Measurements from ENCODE around the gene DBH. TPM values are rescaled to one million over a fixed set of nuclear protein-coding genes. Genes with fewer than 3 reads are reported as not detected.
A peak's percentile ranks its signal among the peaks of the same experiment; 100 is the strongest.

Gene DBH
- total and polyA plus RNA-seq, 2 of the 13 experiments (the other 11 are each of a cell fraction or from before 2014, with no cell fraction given) = not detected

DNA sequence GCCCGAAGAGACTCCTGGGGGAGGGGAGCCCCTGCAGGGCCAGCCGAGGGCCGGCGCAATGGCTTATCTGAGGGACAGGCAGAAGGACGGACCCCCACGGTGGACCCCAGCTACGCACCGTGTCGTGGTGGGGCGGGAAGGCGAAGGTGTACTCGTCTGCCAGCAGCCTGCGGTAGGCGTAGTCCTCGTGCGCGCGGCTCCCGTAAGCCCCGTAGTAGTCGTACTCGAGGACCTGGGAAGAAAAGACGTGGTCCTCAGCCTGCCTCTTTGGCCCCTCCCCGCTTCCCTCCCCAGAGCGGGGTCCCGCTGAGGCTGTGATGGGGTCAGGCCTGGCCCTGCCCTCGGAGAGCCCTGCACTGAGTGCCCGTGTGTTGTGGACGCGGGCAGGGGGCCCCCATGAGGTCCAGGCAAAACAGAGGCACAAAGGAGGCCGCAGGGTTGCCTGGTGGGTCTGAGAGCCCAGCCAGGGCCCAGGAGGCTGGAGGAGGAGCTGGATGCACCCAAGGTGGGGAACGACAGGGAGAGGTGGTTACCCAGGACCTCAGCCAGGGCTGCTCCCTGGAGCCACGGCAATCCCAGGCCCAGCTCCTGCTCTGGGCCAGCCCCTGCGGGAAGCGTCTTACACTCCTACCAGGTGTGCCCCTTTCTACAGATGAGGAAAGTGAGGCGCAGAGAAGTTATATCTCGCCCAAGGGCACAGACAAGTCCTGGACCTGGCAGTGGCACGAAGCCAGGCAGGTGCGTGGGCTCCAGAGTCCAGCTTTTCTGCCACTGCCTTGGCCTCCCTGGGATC is 66.8 kb downstream of the DBH start:
- TF ChIP-seq ZNF101 (CRISPR knock-in tag; IDR thresholded peaks at IDR 0.05; ENCODE audit: borderline replicate concordance, low read depth) (no peak), POLR2A (IDR thresholded peaks at IDR 0.05; ENCODE audit: insufficient read depth in 1 of 2, low read depth in 2 of 2, low read length in 2 of 2) (0 out of 4 replicates have a peak, but pooled peaks of 1 of the 2 experiments have one; percentile 6), ELF1 (CRISPR knock-in tag; IDR thresholded peaks at IDR 0.05) (no peak), NRL (CRISPR knock-in tag; IDR thresholded peaks at IDR 0.05; ENCODE audit: borderline replicate concordance) (no peak)
- Histone ChIP-seq H3K27ac (ENCODE audit: extremely low read length, insufficient read depth, low read length) (no peak overlapping the region), H3K27me3 (ENCODE audit: control insufficient read depth in 1 of 2, insufficient read depth in 2 of 2, low read length in 2 of 2) (no peaks in the 10 kb centered on the region), H3K36me3 (replicated peaks in 1 of 2; ENCODE audit: control insufficient read depth in 1 of 2, insufficient read depth in 2 of 2, low read length in 2 of 2) (peaks cover 4 to 9% of the 10 kb centered on the region in 2 experiments; a peak in 2 of 5 replicates), H3K79me2 (ENCODE audit: insufficient read depth, low read length) (no peaks in the 10 kb centered on the region), H3K4me2 (ENCODE audit: low read depth, low read length) (no peak overlapping the region), H4K20me1 (ENCODE audit: insufficient read depth, low read length) (no peaks in the 10 kb centered on the region), H2AFZ (ENCODE audit: low read length) (no peak overlapping the region), H3K9me3 (ENCODE audit: low read length) (no peaks in the 10 kb centered on the region), H3K4me1 (ENCODE audit: insufficient read depth, low read length) (no peaks in the 10 kb centered on the region), H3K4me3 (replicated peaks in 1 of 3; ENCODE audit: insufficient read depth in 1 of 3, low read depth in 2 of 3, low read length in 3 of 3) (no peak overlapping the region), H3K9ac (ENCODE audit: insufficient read depth, low read depth, low read length) (no peak overlapping the region)
- ATAC-seq (peak; percentile 8; the same call in 2 of the 3 replicates), DNase-seq (ENCODE audit: low spot score) (no peak), FAIRE-seq (no peak)
- in situ Hi-C loops (cut with HindIII; ENCODE audit: extremely low pct_ligation_motif_present, low pct_unique_long_range_greater_than_20kb) (no loop called here), intact Hi-C loops (cut with micrococcal nuclease; ENCODE audit: unreplicated experiment) (no loop called here)
- ChIA-PET POLR2A (no interaction called here), CTCF (ENCODE audit: low intra/inter-chr PET ratio, low total read pairs) (no interaction called here)
- BruUV-seq (replicated peaks) = no TSS peak
- WGBS (ENCODE audit: low lambda C conversion rate) = 98% methylated on average over 15 of the region's 39 CpGs

DNA sequence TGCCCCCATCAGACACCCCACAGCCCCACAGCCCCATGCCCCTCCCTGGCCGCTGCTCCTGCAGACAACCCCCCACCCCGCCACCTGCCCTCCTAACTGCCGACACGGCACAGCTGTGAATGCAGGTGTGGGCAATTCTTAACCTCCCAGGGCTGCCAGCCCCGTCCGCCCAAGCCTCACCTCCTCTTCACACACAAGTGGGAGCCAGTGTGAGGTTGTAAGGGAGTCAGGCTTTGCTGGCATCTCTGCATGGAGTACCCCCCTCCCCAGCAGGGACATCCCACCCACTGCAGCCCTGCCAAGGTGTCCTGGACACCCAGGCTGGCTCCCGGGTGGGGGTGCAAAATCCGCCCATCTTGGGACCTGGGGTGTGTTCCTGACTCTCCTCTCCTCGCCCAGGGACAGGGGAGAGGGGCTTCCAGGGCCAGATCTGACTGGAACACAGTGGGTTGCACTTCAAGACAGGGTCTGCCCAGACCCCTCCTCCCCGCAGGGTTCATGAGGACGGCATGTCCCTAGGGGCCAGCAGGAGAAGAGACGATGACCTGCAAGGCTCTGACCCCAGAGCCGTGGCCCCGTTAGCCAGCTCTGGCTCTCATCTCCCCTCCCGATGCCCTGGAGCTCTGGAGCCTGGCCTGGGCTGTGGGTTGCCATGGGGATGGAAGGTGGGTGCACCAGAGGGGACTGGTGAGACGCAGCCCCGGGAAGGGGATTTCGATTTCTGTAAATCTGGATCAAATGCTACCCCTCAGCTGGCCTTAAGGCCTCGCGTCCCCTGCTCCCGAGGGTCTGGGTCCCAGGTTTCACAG is 67.6 kb downstream of the DBH start:
- intact Hi-C loops (cut with micrococcal nuclease; ENCODE audit: unreplicated experiment) (no loop called here), in situ Hi-C loops (cut with HindIII; ENCODE audit: extremely low pct_ligation_motif_present, low pct_unique_long_range_greater_than_20kb) (no loop called here)
- no peak overlapping the region for H3K4me2 ChIP-seq (ENCODE audit: low read depth, low read length)
- FAIRE-seq (no peak), DNase-seq (ENCODE audit: low spot score) (no peak), ATAC-seq (no peak)
- TF ChIP-seq ZNF251 (CRISPR knock-in tag; IDR thresholded peaks at IDR 0.05) (no peak), XBP1 (CRISPR knock-in tag; IDR thresholded peaks at IDR 0.05) (no peak), HOXD1 (CRISPR knock-in tag; IDR thresholded peaks at IDR 0.05) (no peak), IKZF1 (IDR thresholded peaks at IDR 0.05) (no peak), ZNF549 (CRISPR knock-in tag; IDR thresholded peaks at IDR 0.05) (no peak), YEATS2 (CRISPR knock-in tag; IDR thresholded peaks at IDR 0.05; ENCODE audit: borderline replicate concordance) (no peak)
- TF ChIP-seq, protein P1, sequence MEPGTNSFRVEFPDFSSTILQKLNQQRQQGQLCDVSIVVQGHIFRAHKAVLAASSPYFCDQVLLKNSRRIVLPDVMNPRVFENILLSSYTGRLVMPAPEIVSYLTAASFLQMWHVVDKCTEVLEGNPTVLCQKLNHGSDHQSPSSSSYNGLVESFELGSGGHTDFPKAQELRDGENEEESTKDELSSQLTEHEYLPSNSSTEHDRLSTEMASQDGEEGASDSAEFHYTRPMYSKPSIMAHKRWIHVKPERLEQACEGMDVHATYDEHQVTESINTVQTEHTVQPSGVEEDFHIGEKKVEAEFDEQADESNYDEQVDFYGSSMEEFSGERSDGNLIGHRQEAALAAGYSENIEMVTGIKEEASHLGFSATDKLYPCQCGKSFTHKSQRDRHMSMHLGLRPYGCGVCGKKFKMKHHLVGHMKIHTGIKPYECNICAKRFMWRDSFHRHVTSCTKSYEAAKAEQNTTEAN (CRISPR knock-in tag; conservative IDR thresholded peaks at IDR 0.05) = no peak
- TF ChIP-seq, protein P2, sequence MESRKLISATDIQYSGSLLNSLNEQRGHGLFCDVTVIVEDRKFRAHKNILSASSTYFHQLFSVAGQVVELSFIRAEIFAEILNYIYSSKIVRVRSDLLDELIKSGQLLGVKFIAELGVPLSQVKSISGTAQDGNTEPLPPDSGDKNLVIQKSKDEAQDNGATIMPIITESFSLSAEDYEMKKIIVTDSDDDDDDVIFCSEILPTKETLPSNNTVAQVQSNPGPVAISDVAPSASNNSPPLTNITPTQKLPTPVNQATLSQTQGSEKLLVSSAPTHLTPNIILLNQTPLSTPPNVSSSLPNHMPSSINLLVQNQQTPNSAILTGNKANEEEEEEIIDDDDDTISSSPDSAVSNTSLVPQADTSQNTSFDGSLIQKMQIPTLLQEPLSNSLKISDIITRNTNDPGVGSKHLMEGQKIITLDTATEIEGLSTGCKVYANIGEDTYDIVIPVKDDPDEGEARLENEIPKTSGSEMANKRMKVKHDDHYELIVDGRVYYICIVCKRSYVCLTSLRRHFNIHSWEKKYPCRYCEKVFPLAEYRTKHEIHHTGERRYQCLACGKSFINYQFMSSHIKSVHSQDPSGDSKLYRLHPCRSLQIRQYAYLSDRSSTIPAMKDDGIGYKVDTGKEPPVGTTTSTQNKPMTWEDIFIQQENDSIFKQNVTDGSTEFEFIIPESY (CRISPR knock-in tag; IDR thresholded peaks at IDR 0.05) = no peak
- H3K9ac ChIP-seq (ENCODE audit: insufficient read depth, low read depth, low read length) = no peak overlapping the region
- WGBS (ENCODE audit: low lambda C conversion rate) = 100% methylated on average over 8 of the region's 21 CpGs
- H4K20me1 ChIP-seq (ENCODE audit: insufficient read depth, low read length) = no peaks in the 10 kb centered on the region
- CTCF ChIA-PET (ENCODE audit: low intra/inter-chr PET ratio, low total read pairs) = no interaction called here
- H3K79me2 ChIP-seq (ENCODE audit: insufficient read depth, low read length) = no peaks in the 10 kb centered on the region
- BruUV-seq (replicated peaks) = no TSS peak
- H3K4me3 ChIP-seq (replicated peaks in 1 of 3; ENCODE audit: insufficient read depth in 1 of 3, low read depth in 2 of 3, low read length in 3 of 3) = no peak overlapping the region
- POLR2A ChIA-PET = no interaction called here
- H3K36me3 ChIP-seq (replicated peaks in 1 of 2; ENCODE audit: control insufficient read depth in 1 of 2, insufficient read depth in 2 of 2, low read length in 2 of 2) = peaks cover 4 to 9% of the 10 kb centered on the region in 2 experiments; a peak in 2 of 5 replicates
- H3K27me3 ChIP-seq (ENCODE audit: control insufficient read depth in 1 of 2, insufficient read depth in 2 of 2, low read length in 2 of 2) = no peaks in the 10 kb centered on the region
- H3K27ac ChIP-seq (ENCODE audit: extremely low read length, insufficient read depth, low read length) = no peak overlapping the region
- H2AFZ ChIP-seq (ENCODE audit: low read length) = no peak overlapping the region
- H3K9me3 ChIP-seq (ENCODE audit: low read length) = no peaks in the 10 kb centered on the region
- no peaks in the 10 kb centered on the region for H3K4me1 ChIP-seq (ENCODE audit: insufficient read depth, low read length)

All from HepG2 (cell line).